Stimulated activated CD4-positive, alpha-beta T cell treated with anti-CD3 and anti-CD28 coated beads, Interleukin-12 subunit alpha, Interleukin-12 subunit beta, amount 100 ng/mL, for 4 hours (primary cell): ENCODE data around the gene SLC52A1.
"Not testable (repeated sequence)": the region's sequence is repeated elsewhere in the genome, so short reads cannot be mapped to it uniquely, and the experiment has no call there.

Experiments used
- DNase-seq: peaks from one replicate; pipeline ENCODE4 v3.0.0-alpha.2; 2020

The SLC52A1 gene

DNA sequence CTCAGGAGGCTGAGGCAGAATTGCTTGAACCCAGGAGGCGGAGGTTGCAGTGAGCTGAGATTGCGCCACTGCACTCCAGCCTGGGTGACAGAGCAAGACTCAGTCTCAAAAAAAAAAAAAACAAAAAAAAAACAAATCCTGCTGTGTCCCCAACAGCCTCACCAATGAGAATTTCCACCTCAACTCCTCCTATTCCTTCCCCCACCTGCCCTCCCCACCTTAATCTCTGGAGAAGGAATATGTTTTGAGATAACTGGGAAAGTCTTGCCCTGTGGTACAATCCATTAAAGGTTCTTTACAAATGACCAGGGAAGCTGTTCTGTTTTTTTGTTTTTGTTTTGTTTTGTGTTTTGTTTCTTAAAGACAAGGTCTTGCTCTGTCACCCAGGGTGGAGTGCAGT, 5.1 kb downstream of the SLC52A1 start:
- not testable (repeated sequence) for DNase-seq

DNA sequence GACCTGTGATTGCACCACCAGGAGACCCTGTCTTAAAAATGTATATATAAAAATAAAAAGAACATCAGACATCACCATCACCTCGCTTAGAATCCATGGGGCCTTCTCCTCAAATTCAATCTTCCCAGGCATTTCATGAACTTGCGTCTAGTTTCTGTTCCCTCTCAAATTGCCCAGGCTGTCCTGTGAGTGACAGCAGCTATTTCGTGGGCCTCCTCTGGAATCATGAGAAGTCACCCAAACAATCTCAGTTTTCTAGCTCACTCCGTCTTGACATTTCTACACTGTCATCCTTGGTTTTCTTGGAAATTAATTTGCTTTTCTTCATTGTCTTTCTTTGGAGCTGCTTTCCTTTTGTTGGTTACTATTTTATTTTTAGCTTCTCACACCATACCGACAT, 7.3 kb downstream of the SLC52A1 start:
- DNase-seq: no peak

DNA sequence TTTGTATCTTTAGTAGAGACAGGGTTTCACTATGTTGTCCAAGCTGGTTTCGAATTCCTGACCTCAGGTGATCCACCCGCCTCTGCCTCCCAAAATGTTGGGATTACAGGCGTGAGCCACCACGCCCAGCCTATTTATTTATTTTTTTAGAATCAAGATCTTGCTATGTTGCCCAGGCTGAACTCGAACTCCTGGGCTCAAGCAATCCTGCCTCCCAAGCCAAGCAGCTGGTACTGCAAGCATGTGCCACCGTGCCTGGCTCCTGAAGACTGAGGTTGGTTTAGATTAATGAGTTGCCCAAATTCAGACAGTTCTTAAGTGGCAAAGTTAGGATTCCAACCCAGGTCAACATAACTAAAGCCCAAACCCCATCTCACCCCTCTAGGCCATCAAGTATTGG, 7.9 kb downstream of the SLC52A1 start:
- no peak for DNase-seq

DNA sequence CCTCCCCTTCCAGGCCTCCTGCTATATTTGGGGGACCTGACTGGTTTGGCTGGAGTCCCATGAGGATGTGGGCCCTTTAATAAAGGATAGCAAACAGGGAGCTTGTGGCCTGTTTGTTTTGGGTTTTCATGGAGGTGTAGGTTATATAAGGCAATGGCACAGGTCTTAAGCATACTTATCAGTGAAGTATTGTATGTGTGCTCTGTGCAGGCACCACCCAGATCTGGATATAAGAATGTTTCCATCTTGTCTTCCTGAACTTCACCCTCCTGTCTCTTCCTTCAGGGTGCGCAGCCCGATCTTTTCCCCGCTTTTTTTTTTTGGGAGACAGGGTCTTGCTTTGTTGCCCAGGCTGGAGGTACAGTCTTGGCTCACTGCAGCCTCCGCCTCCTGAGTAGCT, 10.6 kb downstream of the SLC52A1 start:
- no peak for DNase-seq

DNA sequence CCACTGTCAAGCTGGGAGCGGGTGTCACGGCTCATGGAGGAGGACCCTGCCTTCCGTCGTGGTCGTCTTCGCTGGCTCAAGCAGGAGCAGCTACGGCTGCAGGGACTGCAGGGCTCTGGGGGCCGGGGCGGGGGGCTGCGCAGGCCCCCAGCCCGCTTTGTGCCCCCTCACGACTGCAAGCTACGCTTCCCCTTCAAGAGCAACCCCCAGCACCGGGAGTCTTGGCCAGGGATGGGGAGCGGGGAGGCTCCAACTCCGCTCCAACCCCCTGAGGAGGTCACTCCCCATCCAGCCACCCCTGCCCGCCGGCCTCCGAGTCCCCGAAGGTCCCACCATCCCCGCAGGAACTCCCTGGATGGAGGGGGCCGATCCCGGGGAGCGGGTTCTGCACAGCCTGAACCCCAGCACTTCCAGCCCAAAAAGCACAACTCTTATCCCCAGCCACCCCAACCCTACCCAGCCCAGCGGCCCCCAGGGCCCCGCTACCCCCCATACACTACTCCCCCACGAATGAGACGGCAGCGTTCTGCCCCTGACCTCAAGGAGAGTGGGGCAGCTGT, 11.6 kb downstream of the SLC52A1 start:
- DNase-seq: no peak

DNA sequence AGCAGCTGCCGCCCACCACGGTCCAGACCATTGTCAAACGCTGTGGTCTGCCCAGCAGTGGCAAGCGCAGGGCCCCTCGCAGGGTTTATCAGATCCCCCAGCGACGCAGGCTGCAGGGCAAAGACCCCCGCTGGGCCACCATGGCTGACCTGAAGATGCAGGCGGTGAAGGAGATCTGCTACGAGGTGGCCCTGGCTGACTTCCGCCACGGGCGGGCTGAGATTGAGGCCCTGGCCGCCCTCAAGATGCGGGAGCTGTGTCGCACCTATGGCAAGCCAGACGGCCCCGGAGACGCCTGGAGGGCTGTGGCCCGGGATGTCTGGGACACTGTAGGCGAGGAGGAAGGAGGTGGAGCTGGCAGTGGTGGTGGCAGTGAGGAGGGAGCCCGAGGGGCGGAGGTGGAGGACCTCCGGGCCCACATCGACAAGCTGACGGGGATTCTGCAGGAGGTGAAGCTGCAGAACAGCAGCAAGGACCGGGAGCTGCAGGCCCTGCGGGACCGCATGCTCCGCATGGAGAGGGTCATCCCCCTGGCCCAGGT, 13.0 kb downstream of the SLC52A1 start:
- DNase-seq: no peak

DNA sequence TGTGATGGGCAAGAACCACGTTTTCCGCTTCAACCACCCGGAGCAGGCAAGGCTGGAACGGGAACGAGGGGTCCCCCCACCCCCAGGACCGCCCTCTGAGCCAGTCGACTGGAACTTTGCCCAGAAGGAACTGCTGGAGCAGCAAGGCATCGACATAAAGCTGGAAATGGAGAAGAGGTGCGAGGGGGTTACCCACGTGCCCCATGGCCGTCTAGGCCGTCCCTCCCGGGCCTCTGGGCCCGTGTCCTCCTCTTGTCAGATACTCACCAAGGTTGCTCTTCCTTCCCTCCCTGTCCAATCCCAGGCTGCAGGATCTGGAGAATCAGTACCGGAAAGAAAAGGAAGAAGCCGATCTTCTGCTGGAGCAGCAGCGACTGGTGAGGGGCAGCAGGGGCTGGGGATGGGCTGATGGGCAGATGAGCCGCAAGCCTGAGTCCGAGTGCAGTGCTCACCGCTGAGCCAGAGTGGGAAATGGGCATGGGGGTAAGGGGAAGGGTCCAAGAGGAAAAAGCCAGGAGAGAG, 14.7 kb downstream of the SLC52A1 start:
- DNase-seq: no peak

DNA sequence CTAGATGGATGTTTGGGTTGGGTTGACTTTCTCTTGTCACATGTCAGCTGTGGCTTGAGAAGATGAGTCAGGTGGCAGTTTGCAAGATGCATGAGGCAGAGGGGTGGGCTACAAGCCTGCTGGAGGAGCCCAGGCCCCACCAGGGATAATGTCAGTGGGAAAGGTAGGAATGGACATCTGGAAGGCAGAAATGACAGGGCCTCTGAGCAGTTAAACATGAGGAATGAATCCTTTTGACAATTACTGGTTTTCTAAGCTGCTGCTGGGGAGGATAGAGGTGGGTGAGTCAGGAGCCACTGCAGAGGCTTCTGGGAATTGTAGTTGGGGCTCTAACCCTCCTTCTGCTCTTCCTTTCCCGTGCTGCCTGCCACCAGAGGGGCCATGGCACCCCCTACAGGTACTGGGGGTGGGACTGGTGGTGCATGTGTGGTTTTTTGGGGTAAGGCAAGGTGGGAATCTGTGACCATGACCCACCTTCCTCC, 15.7 kb downstream of the SLC52A1 start:
- peak; percentile 19 for DNase-seq

DNA sequence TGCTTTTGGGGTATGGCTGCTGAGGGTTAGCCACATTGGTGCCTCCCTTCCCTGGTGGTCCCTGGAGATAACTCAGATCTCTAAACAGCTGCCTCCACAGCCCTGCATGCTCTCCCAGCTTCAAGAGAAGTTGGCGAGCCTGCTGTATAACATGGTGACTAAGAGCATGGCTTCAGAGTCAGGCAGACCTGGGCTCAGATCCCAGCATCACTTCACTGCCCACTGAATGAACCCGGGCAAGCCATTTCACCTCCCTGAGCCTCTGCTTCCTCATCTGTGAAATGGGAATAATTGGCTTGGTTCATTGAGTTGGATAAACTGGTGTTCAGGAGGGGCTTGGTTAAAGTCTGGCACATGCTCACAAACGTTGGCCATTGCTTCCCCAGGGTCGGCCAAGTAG, 20.9 kb downstream of the SLC52A1 start:
- no peak for DNase-seq

DNA sequence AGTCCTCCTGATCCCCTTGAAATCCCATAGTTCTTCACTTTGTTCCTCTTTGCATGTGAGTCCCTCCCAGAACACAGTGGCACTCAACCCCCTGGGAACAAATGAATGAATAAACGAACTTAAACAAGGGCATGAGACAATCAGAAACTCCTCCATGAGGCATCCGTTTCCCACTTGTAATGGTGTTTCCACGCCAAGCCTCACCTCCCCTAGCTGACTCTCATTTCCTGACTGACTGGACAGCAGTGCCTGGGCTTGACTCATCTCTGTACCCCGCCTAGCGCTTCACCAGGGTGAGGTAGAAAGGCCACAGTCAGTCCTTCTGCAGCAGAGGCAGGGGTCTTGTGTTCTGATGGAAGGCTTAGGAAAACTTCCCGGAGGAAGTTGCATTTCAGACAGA, 23.3 kb downstream of the SLC52A1 start:
- no peak for DNase-seq

DNA sequence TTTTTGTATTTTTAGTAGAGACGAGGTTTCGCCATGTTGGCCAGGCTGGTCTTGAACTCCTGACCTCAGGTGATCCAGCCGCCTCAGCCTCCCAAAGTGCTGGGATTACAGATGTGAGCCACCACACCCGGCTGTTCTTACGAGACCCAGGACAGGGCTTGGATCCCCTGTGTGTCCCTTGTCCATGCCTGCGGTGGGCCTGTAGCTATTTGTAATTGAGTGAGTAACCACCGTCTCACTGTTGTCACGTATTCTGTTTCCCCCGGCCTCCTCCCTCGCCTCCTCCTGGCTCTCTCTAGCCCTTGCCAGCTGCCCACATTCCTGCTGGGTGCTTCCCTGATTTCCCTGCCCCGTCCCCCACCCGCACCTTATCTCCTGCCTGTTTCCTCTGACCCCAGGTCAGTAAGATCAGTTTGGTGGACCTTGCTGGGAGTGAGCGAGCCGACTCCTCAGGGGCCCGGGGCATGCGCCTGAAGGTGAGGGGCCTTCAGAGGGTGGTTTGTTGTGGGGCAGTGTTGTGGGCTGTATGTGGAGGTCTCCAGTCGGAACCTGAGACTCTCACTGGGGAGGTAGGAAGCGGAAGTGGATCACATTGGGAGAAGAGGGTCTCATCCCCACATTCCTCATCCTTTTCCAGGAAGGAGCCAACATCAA, 31.9 kb downstream of the SLC52A1 start:
- no peak for DNase-seq

DNA sequence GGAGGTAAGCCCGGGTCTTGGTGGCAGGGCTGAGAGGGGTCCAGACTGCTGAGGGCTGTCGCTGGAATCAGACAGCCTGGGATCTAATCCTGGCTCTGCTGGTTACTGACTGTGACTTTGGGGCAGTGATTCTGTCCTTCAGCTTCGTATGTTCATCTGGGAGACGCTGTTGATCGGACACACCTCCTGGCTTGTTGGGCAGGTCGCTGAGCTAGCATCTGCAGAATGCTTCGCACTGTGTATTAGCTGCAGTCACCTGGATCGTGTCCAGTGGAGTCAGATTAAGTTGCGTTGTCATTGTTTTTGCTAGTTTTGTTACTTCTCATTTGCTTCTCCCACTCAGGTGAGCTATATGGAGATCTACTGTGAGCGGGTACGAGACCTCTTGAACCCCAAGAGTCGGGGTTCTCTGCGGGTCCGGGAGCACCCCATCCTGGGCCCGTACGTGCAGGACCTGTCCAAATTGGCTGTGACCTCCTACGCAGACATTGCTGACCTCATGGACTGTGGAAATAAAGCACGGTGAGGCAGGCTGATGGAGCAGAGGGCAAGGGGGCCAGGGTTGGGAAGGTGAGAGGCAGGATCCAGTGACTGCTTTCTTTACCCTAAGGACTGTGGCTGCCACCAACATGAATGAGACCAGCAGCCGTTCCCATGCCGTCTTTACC, 33.0 kb downstream of the SLC52A1 start:
- no peak for DNase-seq

DNA sequence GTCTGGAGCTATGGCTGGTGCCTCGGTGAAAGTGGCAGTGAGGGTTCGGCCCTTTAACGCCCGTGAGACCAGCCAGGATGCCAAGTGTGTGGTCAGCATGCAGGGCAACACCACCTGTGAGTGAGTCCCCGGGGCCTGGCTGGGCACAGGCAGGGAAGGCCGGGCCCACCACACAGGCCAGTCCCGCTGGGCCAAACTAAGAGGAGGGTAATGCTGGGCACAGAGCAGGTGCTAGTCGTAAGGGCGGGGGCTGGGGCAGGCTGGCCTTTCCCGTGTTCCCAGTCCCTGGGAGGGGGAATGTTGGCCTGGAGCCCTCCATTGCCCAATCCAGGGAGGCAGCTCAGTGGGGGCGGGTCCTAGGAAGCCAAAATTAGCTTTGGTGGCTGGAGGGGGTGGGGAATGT, 35.0 kb downstream of the SLC52A1 start:
- DNase-seq: no peak

DNA sequence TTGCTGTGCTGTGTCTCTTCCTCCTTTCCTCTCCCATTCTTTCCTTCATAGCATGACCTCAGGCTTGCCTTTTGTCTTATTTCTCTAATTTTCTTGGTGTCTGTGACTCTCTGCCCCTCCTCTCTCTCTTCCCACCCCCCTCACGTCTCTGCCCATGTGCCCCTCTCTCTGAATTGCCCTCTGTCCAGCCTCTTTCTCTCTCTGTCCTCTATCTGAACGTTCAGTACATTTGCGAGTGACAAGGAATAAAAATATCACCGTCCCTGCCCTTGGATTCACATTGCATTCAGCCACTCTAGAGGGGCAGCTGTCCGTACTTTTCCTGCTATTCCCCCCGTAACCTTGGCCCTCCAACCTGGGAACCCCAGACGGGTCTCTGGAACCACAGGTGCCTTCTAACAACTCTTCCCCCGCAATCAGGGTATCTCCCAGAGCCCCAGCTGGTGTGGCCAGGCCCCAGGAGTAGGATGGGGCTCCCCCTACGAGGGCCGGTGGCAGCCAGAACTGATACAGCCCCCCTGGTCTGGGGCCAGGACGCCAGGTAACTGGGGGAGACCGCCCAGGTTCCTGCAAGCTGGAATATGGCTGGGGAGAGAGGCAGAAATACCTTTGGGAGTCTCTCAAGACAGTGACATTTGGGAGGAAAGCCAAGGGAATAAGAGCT, 35.7 kb downstream of the SLC52A1 start:
- DNase-seq: no peak

DNA sequence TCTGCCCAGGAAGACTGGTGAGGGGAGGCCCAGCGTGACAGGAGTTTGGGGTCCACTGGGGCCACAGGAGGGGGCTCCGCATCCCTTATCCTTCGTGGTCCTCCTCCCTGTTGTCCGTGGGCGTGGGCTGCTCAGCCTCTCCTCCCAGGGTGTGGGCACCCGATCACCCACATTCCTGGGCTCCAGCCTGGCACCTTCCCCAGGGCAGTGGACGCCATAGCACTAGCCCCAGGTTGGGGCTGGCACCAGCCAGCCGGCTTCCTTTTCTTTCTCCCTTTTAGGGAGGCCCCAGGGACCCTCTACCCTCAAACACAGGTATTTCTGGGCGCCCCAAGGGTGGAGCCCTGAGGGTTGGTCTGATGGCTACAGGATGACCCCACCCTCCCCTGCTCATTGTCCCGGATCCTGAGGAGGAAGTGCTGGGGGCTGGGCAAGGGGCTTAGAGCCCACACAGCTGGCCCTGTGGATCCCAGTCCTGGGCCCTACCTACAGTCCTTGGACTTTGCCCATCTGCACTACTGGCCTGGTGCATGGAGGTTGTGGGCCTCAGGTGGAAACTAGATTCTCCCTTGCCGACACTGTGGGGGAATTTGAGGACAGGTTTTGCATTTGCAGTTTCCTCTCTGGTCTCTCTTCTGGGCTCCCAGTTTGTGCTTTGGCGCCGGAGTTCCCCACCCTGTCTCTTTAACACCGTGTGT, 36.3 kb downstream of the SLC52A1 start:
- no peak for DNase-seq

DNA sequence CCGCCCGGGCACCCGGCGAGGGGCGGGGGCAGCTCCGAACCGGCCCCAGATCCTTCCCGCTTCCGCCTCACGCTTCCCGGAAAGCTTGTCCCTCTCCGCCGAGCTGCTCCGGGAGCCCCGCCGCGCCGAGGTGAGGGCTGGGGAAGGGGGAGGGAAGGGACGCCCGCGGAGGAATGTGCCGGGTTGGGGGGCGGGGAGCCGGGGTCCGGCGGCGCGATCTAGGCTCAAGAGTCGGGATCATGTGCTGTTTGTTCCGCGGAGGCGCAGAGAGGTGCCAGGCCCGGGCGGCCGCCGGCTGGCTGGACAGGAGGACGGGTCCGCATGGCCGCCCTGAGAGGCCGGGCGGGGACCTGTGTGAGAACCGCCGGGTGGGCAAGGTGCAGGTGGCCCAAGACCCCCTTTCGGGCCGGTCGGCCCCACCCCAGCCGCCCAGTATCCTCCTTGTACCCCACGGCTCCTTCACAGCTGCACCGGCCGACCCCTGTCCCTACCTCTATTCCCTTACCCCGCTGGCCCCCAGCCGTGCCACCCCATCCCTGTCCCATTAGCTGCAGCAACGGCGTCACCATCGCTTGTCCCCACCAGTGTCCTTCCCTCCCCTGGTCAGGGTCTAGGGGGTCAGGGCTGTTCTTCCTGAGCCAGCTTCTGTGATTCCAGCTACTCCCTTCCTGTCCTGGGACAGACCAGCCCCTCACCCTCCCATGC, 37.0 kb downstream of the SLC52A1 start:
- no peak for DNase-seq

DNA sequence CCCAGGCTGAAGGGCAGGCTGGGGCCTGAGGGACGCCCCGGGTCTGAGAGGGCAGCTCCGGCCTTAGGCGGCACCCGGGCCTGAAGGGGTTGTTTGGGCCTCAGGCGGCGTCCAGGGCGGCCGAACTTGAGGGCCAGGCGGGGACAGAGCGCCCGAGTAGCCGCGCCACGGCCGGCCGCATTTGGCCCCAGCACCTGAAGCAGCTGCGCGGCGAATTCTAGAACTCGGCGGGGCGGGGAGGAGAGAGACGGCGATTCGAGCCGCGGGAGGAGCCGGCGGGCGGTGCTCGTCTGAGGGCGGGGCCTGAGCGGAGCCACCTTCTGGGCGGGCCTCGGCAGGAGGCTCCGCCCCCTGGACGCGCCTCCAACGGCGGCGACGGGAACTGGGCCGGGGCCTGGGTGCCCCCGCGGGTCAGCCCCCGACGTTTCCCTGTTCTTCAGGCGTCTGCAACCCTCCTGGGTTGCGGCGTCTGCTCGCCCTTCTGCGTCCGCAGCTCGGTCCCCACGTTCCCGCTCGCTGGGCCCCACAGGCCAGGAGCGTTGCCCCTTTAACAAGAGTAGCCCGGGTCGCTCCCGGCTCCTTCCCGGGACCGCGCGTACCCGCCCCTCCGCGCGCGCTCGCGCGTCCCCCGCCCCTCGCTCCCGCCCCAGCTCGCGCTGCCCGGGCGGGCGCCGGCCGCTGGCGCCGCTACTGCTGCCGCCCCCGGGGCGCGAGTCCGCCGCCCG, 37.8 kb downstream of the SLC52A1 start, which contains the start of the genes INCA1 and KIF1C:
Gene INCA1 (minus strand): TSS at position 221 of the 725 bp plus-strand sequence. CDS start 3,085 bp downstream, outside the sequence.
Gene KIF1C (plus strand): TSS at position 649 of the 725 bp plus-strand sequence. CDS start 2,297 bp downstream, outside the sequence.
- DNase-seq: peak; percentile 90

DNA sequence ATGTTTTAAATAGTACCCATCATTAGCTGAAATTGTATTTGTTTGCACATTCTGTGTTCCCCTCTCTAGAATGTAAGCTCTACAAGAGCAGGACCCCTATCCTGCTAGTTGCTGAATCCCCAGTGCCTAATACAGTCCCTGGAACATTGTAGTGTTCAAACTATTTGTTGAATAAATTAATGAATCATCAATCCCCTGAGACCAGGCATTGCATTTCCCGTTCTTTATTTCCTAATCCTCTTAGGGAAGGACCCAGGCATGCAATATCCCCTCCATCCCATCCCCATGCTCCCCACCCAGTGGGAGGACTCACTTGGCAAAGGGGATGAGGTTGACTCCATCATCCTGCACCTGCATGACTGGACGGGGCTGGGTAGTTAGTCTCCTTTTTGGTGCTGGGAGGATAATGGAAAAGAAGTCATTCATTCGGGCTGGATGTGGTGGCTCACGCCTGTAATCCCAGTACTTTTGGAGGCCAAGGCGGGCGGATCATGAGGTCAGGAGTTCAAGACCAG, 41.1 kb downstream of the SLC52A1 start:
- no peak for DNase-seq

DNA sequence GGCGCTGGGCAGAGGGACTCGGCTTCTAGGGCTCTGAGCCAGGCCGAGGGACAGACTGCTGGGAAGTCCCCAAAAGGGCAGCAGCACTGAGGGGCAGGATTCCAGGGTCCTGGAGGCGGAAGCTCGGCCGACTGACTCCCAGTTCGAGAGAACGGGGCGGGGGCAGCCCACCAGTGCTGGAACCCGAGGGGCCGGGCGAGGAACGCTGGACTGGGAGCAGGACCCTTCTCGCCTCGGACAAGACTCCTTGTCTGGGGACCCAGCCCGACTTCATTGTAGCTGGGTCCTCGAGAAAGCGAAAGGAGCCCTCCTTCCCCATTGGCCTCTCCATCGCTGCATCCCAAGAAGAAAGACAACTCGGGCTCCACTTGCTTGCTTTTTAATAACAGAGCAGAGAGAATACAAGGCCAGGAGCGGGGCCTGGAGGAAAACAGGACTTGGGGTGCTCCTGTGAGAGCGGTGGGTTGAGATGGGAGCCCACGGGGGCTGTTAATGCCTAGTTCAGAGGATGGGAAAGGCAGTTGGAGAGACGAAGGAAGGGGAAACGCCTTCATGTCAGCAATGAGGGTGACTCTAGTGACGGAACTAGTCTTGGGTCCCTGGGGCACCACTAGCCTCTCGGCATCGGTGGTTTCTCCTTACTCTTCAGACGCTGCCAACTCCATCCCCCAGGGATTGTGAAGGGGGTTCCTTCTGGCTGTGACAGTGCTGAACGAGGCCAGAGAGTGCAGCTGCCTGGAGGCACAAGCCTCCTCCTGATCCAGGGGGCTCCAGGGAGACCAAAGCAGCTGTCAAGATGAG, 47.3 kb downstream of the SLC52A1 start:
- DNase-seq: no peak
